Measurements from ENCODE around the gene VWA8.

DNA sequence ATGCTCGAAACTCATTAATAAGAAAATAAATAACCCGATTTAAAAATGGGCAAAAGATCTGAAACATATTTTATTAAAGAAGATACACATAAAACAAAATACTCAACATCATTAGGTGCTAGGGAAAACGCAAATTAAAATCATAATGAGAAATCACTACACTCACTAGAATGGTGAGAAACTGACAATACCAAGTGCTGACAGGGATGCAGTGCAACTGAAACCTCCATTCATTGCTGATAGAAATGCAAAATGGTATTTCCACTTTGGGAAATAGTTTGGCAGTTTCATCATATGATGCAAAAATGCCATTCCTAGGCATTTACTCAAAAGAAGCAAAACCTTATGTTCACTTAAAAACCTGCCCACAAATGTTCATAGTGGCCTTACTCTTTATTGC is 278.1 kb downstream of the VWA8 start:
- TF ChIP-seq GATA3 (IDR thresholded peaks at IDR 0.05; ENCODE audit: low read depth, low read length) = no peak
- no peak for TF ChIP-seq GATA2 (IDR thresholded peaks at IDR 0.05; ENCODE audit: low read depth, low read length)
